Neural progenitor cell (in vitro differentiated cells): ENCODE data around the gene VEGFA.

Source experiments
- EZH2 ChIP-seq: fragments of 200-600 bp; sonication (generic); IDR thresholded peaks from 2 replicates; pipeline ENCODE4 v1.6.1; 2017; ENCODE audit warnings: antibody characterized with exemption, mild to moderate bottlenecking, moderate library complexity
- TF ChIP-seq, protein P1 (sequence below): fragments of 200-600 bp; sonication (generic); IDR thresholded peaks from 2 replicates; pipeline ENCODE4 v1.5.1; 2017; ENCODE audit warnings: antibody characterized with exemption, mild to moderate bottlenecking

- TF ChIP-seq, protein P1, sequence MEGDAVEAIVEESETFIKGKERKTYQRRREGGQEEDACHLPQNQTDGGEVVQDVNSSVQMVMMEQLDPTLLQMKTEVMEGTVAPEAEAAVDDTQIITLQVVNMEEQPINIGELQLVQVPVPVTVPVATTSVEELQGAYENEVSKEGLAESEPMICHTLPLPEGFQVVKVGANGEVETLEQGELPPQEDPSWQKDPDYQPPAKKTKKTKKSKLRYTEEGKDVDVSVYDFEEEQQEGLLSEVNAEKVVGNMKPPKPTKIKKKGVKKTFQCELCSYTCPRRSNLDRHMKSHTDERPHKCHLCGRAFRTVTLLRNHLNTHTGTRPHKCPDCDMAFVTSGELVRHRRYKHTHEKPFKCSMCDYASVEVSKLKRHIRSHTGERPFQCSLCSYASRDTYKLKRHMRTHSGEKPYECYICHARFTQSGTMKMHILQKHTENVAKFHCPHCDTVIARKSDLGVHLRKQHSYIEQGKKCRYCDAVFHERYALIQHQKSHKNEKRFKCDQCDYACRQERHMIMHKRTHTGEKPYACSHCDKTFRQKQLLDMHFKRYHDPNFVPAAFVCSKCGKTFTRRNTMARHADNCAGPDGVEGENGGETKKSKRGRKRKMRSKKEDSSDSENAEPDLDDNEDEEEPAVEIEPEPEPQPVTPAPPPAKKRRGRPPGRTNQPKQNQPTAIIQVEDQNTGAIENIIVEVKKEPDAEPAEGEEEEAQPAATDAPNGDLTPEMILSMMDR = no peak
- no peak for TF ChIP-seq EZH2
Observed at GRCh38 chr6:43739642-43740091, 30.3 kb upstream of the VEGFA start.
